IMR-90 (cell line): Measurements from ENCODE around the gene ZNF467. TPM values are rescaled to one million over a fixed set of nuclear protein-coding genes. Genes with fewer than 3 reads are reported as not detected.

Experiments used
- ATAC-seq: fragments of 200-7000 bp; cut with Tn5 transposase; 2 replicates; pipeline ENCODE4 v1.9.1; 2020; ENCODE audit warnings: low read depth, mild to moderate bottlenecking, moderate library complexity
- BruUV-seq: library from RNA; stranded (reverse); fragments of 400-500 nt; replicated peaks from 2 replicates; lab custom pipeline; 2021; lab: Mats Ljungman, UMichigan
- CTCF ChIA-PET: fragments of 300-600 bp; formaldehyde crosslinking; extraction: SDS; loops from one replicate; lab custom pipeline; 2021; ENCODE audit warnings: antibody characterized with exemption; lab: Yijun Ruan, JAX
- POLR2A ChIA-PET: fragments of 300-600 bp; sonication (Branson Sonifier 250); formaldehyde crosslinking; loops from one replicate; lab custom pipeline; 2022; ENCODE audit warnings: antibody characterized with exemption; ENCODE audit not compliant: unreplicated experiment; lab: Charles Lee
- DNase-seq: peaks from one replicate; pipeline ENCODE4 v3.0.0; 2013
- H2AFZ ChIP-seq: replicated peaks from 2 replicates; pipeline ENCODE3; 2013; ENCODE audit warnings: low read length, mild to moderate bottlenecking; ENCODE audit not compliant: poor library complexity
- H2AK5ac ChIP-seq: 2 replicates; pipeline ENCODE4 v1.6.1; 2013; ENCODE audit warnings: low read depth, low read length, inconsistent platforms
- H2AK9ac ChIP-seq: replicated peaks from 2 replicates; pipeline ENCODE3; 2013; ENCODE audit warnings: mild to moderate bottlenecking, low read depth, low read length, moderate library complexity; ENCODE audit not compliant: poor library complexity
- H2BK120ac ChIP-seq: 2 replicates; pipeline ENCODE4 v1.6.1; 2013; ENCODE audit warnings: low read depth, low read length, inconsistent platforms
- H2BK15ac ChIP-seq: 3 replicates; pipeline ENCODE4 v1.6.1; 2013; ENCODE audit warnings: low read depth, low read length, inconsistent platforms
- H2BK20ac ChIP-seq: 2 replicates; pipeline ENCODE4 v1.6.1; 2013; ENCODE audit warnings: low read depth, mild to moderate bottlenecking, inconsistent platforms, low read length, moderate library complexity
- H2BK5ac ChIP-seq: 2 replicates; pipeline ENCODE4 v1.6.1; 2013; ENCODE audit warnings: mild to moderate bottlenecking, low read depth, low read length, inconsistent platforms; ENCODE audit not compliant: poor library complexity, severe bottlenecking
- H3K14ac ChIP-seq: replicated peaks from 2 replicates; pipeline ENCODE4 v1.6.1; 2013; ENCODE audit warnings: low read depth, low read length, inconsistent platforms
- H3K18ac ChIP-seq: 2 replicates; pipeline ENCODE4 v1.6.1; 2013; ENCODE audit warnings: low read depth, low read length, control low read depth
- H3K23ac ChIP-seq: 2 replicates; pipeline ENCODE4 v1.6.1; 2013; ENCODE audit warnings: low read depth, low read length, inconsistent platforms
- H3K27ac ChIP-seq: 2 replicates; pipeline ENCODE4 v1.5.1; 2013; ENCODE audit warnings: mild to moderate bottlenecking, control low read depth, low read length; ENCODE audit not compliant: insufficient read depth
- H3K27me3 ChIP-seq: 2 replicates; pipeline ENCODE4 v1.6.1; 2013; ENCODE audit warnings: low read length; ENCODE audit not compliant: control insufficient read depth, insufficient read depth
- H3K36me3 ChIP-seq: 2 replicates; pipeline ENCODE4 v1.6.1; 2013; ENCODE audit warnings: low read length, mixed read lengths; ENCODE audit not compliant: control insufficient read depth, insufficient read depth
- H3K4ac ChIP-seq: 2 replicates; pipeline ENCODE4 v1.6.1; 2013; ENCODE audit warnings: low read depth, low read length, inconsistent platforms
- H3K4me1 ChIP-seq: 2 replicates; pipeline ENCODE4 v1.6.1; 2013; ENCODE audit warnings: low read length, mixed read lengths; ENCODE audit not compliant: control insufficient read depth, insufficient read depth
- H3K4me2 ChIP-seq: 2 replicates; pipeline ENCODE4 v1.6.1; 2013; ENCODE audit warnings: low read depth, mild to moderate bottlenecking, control low read depth, low read length, moderate library complexity
- H3K4me3 ChIP-seq: 2 replicates; pipeline ENCODE4 v1.5.1; 2013; ENCODE audit warnings: low read depth, mild to moderate bottlenecking, control low read depth, low read length, moderate library complexity; ENCODE audit not compliant: insufficient read depth
- H3K56ac ChIP-seq: 2 replicates; pipeline ENCODE4 v1.6.1; 2013; ENCODE audit warnings: low read length, inconsistent platforms; ENCODE audit not compliant: insufficient read depth; ENCODE audit errors: extremely low read depth
- H3K79me1 ChIP-seq, 2 experiments: 2 replicates each; pipeline ENCODE4 v1.6.1; 2013; ENCODE audit warnings: low read length in 2 of 2, inconsistent platforms in 1 of 2, low read depth in 1 of 2
- H3K9ac ChIP-seq: 2 replicates; pipeline ENCODE4 v1.6.1; 2013; ENCODE audit warnings: low read depth, low read length, control low read depth
- H3K9me1 ChIP-seq: 2 replicates; pipeline ENCODE4 v1.6.1; 2013; ENCODE audit warnings: low read length, inconsistent platforms; ENCODE audit not compliant: insufficient read depth
- H3K9me3 ChIP-seq: 2 replicates; pipeline ENCODE4 v1.6.1; 2013; ENCODE audit warnings: low read length; ENCODE audit not compliant: control insufficient read depth, insufficient read depth
- H4K20me1 ChIP-seq: 2 replicates; pipeline ENCODE4 v1.6.1; 2013; ENCODE audit warnings: low read length, inconsistent platforms; ENCODE audit not compliant: insufficient read depth
- H4K5ac ChIP-seq: 2 replicates; pipeline ENCODE4 v1.6.1; 2013; ENCODE audit warnings: mild to moderate bottlenecking, low read depth, low read length, control low read depth
- H4K8ac ChIP-seq, 2 experiments: 2 replicates each; pipeline ENCODE4 v1.6.1; 2013; ENCODE audit warnings: low read depth in 2 of 2, low read length in 2 of 2, control low read depth in 1 of 2, inconsistent platforms in 1 of 2
- H4K91ac ChIP-seq: 2 replicates; pipeline ENCODE4 v1.6.1; 2013; ENCODE audit warnings: low read depth, low read length, inconsistent platforms; ENCODE audit not compliant: insufficient read depth
- BHLHE40 ChIP-seq: fragments of 150-350 bp; IDR thresholded peaks from 2 replicates; pipeline ENCODE4 v1.6.1; 2016; ENCODE audit warnings: mild to moderate bottlenecking, low read depth, low read length
- CEBPB ChIP-seq: IDR thresholded peaks from 2 replicates; pipeline ENCODE4 v1.6.1; 2012; ENCODE audit warnings: low read depth, low read length, improper control_type of control experiment
- CHD1 ChIP-seq: IDR thresholded peaks from 2 replicates; pipeline ENCODE4 v1.6.1; 2012; ENCODE audit warnings: low read depth, low read length, improper control_type of control experiment
- FOS ChIP-seq: fragments of 150-350 bp; IDR thresholded peaks from 2 replicates; pipeline ENCODE4 v1.6.1; 2016; ENCODE audit warnings: low read depth, low read length
- MAFK ChIP-seq: IDR thresholded peaks from 2 replicates; pipeline ENCODE4 v1.6.1; 2012; ENCODE audit warnings: low read depth, low read length, improper control_type of control experiment
- MAZ ChIP-seq: IDR thresholded peaks from 2 replicates; pipeline ENCODE4 v1.6.1; 2012; ENCODE audit warnings: low read depth, mild to moderate bottlenecking, low read length, improper control_type of control experiment, moderate library complexity, borderline replicate concordance
- MXI1 ChIP-seq: IDR thresholded peaks from 2 replicates; pipeline ENCODE4 v1.6.1; 2012; ENCODE audit warnings: low read depth, mild to moderate bottlenecking, low read length, moderate library complexity, borderline replicate concordance
- NFE2L2 ChIP-seq: fragments of 150-350 bp; IDR thresholded peaks from 2 replicates; pipeline ENCODE4 v1.6.1; 2016; ENCODE audit warnings: low read depth, mild to moderate bottlenecking, low read length
- POLR2A ChIP-seq: IDR thresholded peaks from 2 replicates; pipeline ENCODE4 v1.6.1; 2012; ENCODE audit warnings: mild to moderate bottlenecking, low read depth, low read length
- RAD21 ChIP-seq: IDR thresholded peaks from 2 replicates; pipeline ENCODE4 v1.6.1; 2012; ENCODE audit warnings: low read length, improper control_type of control experiment
- RCOR1 ChIP-seq: IDR thresholded peaks from 2 replicates; pipeline ENCODE4 v1.6.1; 2012; ENCODE audit warnings: mild to moderate bottlenecking, low read length, improper control_type of control experiment; ENCODE audit not compliant: insufficient replicate concordance
- RFX5 ChIP-seq: IDR thresholded peaks from 2 replicates; pipeline ENCODE4 v1.8.0; 2012; ENCODE audit warnings: low read depth, mild to moderate bottlenecking, low read length, moderate library complexity
- SMC3 ChIP-seq: fragments of 150-350 bp; IDR thresholded peaks from 2 replicates; pipeline ENCODE4 v1.6.1; 2016; ENCODE audit warnings: low read depth, mild to moderate bottlenecking, antibody characterized with exemption, low read length, moderate library complexity
- WGBS, 2 experiments: methylation state at CpG; one replicate each; pipeline versions ENCODE4 v1.1.5 to v1.1.7; 2013; ENCODE audit warnings: missing lambda C conversion rate in 2 of 2; ENCODE audit not compliant: insufficient read length in 1 of 2; ENCODE audit errors: extremely low coverage in 2 of 2; 5-methylcytosine and 5-hydroxymethylcytosine counted together
- dilution Hi-C: fragments of 300-500 bp; cut with HindIII; formaldehyde crosslinking; loops from one replicate; pipeline ENCODE4 v1.14.3; 2018; ENCODE audit warnings: low sequenced_read_pairs; ENCODE audit not compliant: unreplicated experiment
- in situ Hi-C: fragments of 300-500 bp; cut with MboI; formaldehyde crosslinking; loops from 3 replicates; pipeline ENCODE4 v1.14.3; 2019; ENCODE audit warnings: low sequenced_read_pairs, inconsistent platforms, mixed read lengths
- intact Hi-C: fragments of 100-400 bp; cut with micrococcal nuclease; formaldehyde crosslinking; loops from 2 replicates; pipeline ENCODE4 v1.10.0; 2022
- polyA plus RNA-seq, 3 experiments: library from polyadenylated mRNA; depleted of rRNA; stranded (reverse); fragments of >200 nt; gene quantifications; 2 replicates each; pipeline ENCODE4 v1.2.3, GENCODE V29; 2012; ENCODE audit warnings: low replicate concordance in 1 of 3
- total RNA-seq: library from RNA; depleted of rRNA; stranded (reverse); fragments of >200 nt; gene quantifications from 2 replicates; pipeline ENCODE4 v1.2.3, GENCODE V29; 2012
- TF ChIP-seq, protein P1 (sequence below): conservative IDR thresholded peaks from 2 replicates; pipeline ENCODE4 v1.5.1; 2012; ENCODE audit warnings: mild to moderate bottlenecking, low read depth, low read length, improper control_type of control experiment
- TF ChIP-seq, protein P2 (sequence below): fragments of 150-350 bp; IDR thresholded peaks from 2 replicates; pipeline ENCODE4 v1.6.1; 2017; ENCODE audit warnings: mild to moderate bottlenecking, antibody characterized with exemption, low read length, low read depth

ZNF467 gene
- total and polyA plus RNA-seq, 2 of the 4 experiments (the other 2 are of a cell fraction) = 0.67 TPM; not detected in 1

DNA sequence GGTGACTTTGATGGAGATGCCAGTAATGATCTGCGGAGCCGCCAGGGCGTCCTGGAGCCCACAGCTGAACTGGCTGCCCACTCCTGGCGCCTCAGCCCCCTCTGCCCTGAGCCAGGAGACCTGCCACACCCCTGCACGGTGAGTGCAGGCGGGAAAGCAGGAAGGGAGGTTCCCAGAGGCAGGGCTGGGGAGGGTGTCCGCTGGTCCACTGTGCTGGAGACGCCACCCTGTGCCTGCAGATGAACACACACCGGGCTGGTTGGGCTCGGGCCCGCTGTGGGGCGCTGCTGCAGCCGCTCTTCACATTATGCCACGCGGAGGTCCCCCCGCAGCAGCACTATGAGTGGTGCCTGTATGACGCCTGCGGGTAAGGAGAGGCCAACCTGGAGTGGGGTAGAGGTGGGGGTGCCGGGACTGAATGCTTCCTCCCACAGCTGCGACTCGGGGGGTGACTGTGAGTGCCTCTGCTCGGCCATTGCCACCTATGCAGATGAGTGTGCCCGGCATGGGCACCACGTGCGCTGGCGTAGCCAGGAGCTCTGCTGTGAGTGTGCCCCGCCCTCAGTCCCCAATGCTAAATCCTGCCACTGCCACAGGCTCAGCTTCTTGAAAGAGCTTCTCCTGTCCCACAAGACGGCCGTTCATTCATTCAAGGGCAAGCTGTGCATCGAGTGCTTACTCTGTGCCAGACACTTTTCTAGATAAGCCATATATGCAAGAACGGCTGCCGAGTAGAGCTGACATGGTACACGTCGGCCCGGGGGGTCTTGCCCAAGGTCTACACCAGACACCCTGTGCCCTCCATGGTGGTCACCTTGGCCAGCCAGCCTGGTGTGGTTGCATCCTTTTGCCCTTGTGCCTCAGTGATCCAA lies 14.3 kb upstream of the ZNF467 start:
- H2BK20ac ChIP-seq = no peak overlapping the region
- no peaks in the 10 kb centered on the region for H4K20me1 ChIP-seq
- DNase-seq (no peak), ATAC-seq (no peak; the same call in 1 of the 2 replicates)
- H4K5ac ChIP-seq = no peak overlapping the region
- H4K8ac ChIP-seq = no peak overlapping the region
- no peak overlapping the region for H3K23ac ChIP-seq
- 37% methylated on average over 6 of the region's 35 CpGs; no CpG with 5 or more reads in 1 of the 2 experiments for WGBS, 2 experiments
- no peak overlapping the region for H3K56ac ChIP-seq
- no peak overlapping the region for H3K14ac ChIP-seq
- H2AK9ac ChIP-seq = no peak overlapping the region
- H3K9ac ChIP-seq = no peak overlapping the region
- no peaks in the 10 kb centered on the region for H3K9me3 ChIP-seq
- H2BK15ac ChIP-seq = no peak overlapping the region
- peaks cover 42% of the 10 kb centered on the region; the same call in 1 of the 2 replicates for H3K27me3 ChIP-seq
- no peak overlapping the region for H3K4me3 ChIP-seq
- no peak overlapping the region for H4K91ac ChIP-seq
- H2AFZ ChIP-seq = peak overlapping the region; percentile 58
- no peaks in the 10 kb centered on the region for H3K4me1 ChIP-seq
- H3K36me3 ChIP-seq = no peaks in the 10 kb centered on the region
- no peak overlapping the region for H2BK5ac ChIP-seq
- in situ Hi-C loops (no loop called here), dilution Hi-C loops (no loop called here), intact Hi-C loops (no loop called here)
- H3K27ac ChIP-seq = no peak overlapping the region
- H3K79me1 ChIP-seq = no peaks in the 10 kb centered on the region
- H3K9me1 ChIP-seq = no peaks in the 10 kb centered on the region
- H2BK120ac ChIP-seq = no peak overlapping the region
- BruUV-seq = no TSS peak
- POLR2A ChIA-PET = no interaction called here
- H3K4ac ChIP-seq = no peak overlapping the region
- no peak overlapping the region for H3K18ac ChIP-seq
- CTCF ChIA-PET = no interaction called here
- no peak overlapping the region for H2AK5ac ChIP-seq
- H3K4me2 ChIP-seq = no peak overlapping the region
- TF ChIP-seq FOS (no peak), SMC3 (no peak), BHLHE40 (no peak), POLR2A (no peak), RCOR1 (no peak), CEBPB (no peak), RAD21 (no peak), MAFK (no peak), MXI1 (no peak), MAZ (no peak), NFE2L2 (no peak), CHD1 (no peak), RFX5 (no peak)
- TF ChIP-seq, protein P1, sequence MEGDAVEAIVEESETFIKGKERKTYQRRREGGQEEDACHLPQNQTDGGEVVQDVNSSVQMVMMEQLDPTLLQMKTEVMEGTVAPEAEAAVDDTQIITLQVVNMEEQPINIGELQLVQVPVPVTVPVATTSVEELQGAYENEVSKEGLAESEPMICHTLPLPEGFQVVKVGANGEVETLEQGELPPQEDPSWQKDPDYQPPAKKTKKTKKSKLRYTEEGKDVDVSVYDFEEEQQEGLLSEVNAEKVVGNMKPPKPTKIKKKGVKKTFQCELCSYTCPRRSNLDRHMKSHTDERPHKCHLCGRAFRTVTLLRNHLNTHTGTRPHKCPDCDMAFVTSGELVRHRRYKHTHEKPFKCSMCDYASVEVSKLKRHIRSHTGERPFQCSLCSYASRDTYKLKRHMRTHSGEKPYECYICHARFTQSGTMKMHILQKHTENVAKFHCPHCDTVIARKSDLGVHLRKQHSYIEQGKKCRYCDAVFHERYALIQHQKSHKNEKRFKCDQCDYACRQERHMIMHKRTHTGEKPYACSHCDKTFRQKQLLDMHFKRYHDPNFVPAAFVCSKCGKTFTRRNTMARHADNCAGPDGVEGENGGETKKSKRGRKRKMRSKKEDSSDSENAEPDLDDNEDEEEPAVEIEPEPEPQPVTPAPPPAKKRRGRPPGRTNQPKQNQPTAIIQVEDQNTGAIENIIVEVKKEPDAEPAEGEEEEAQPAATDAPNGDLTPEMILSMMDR = no peak
- TF ChIP-seq, protein P2, sequence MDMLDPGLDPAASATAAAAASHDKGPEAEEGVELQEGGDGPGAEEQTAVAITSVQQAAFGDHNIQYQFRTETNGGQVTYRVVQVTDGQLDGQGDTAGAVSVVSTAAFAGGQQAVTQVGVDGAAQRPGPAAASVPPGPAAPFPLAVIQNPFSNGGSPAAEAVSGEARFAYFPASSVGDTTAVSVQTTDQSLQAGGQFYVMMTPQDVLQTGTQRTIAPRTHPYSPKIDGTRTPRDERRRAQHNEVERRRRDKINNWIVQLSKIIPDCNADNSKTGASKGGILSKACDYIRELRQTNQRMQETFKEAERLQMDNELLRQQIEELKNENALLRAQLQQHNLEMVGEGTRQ = no peak
